Hematopoietic multipotent progenitor cell treated with erythropoietin and hydrocortisone succinate and interleukin-3 and kit ligand, for 6 days (in vitro differentiated cells): Measurements from ENCODE around the gene CLDN9.
A peak's percentile ranks its signal among the peaks of the same experiment; 100 is the strongest.

ENCODE experiments used
- DNase-seq: peaks from one replicate; pipeline ENCODE4 v3.0.0-alpha.2; 2015

CLDN9 gene

DNA sequence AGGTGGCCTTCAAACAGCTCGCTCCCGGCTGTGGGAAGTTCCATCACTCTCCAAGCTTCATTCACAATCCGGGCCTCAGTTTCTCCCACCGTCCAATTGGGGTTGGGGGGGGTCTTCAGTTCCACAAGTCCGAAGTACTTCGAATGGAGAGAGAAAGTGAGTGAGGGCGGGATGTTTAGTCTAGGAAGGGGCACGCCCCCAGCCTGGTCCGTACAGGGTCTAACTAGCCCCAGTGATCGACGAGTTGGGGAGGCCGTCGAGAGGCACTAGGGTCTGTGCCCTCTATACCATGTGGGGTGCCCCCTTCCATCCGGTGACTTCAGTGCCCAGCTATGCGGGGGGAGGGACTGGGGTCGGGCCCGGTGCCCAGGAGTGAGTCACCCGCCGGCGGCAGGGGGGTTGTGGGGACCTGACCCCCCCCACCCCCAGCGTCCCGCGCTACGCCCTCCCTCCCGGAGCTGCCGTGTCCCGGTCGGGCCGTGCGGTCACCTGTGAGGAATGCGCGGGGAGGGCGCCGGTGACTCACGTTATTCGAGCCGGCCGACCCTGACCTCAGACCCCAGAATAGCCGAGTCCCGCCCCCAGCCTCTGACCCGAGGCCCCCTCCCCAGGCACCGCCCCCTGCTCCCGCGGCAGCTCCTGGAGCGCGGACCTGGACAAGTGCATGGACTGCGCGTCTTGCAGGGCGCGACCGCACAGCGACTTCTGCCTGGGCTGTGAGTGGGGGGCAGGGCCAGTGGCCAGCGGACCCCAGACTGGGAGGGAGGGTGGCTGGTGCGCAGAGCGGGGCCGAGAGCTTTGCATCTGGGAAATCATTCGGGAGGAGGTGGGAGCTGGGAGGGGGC lies 8.1 kb downstream of the CLDN9 start:
- peak; percentile 61 for DNase-seq

GRCh38 chr16:3021449-3022207 lies 8.9 kb downstream of the CLDN9 start:
- peak; percentile 93 for DNase-seq

- DNase-seq = peak; percentile 86
Measured at GRCh38 chr16:3022208-3022683, 9.5 kb downstream of the CLDN9 start.

DNA sequence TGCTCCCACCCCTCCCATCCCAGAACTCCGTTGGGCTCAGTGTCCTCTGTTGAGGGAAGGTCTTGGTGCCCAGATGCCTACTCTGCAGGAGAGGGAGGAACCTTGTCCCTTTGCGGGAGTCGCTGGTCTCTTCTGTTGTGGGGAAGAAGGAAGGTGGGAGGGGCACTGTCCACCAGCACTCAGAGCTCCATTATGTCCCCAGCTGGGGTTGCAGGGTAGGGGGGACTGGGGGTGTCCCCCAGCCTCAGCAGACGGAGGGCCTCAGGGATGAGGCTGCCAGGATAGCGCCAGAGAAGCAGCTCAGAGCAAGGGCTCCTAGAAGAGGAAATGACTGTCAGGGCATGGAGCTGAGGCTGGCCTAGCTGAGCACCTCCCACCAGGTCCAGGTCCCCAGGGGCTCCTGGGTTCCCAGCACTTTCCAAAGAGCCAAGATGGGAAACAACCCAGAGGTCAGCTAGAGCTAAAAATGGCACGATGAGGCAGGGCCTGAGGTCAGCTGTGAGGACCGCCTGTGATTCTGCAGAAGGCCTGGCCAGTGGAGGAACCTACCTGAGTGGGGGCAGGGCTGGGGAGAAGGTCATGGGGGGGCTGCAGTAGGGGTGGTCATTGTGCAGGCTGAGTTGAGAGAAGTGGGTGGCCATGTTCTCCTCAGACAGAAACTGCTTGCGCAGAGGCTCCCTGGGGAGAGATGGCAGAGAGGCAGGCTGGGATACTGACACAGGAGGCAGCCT lies 10.1 kb downstream of the CLDN9 start:
- DNase-seq = no peak

GRCh38 chr16:3023415-3023668 lies 10.6 kb downstream of the CLDN9 start:
- peak; percentile 78 for DNase-seq

DNA sequence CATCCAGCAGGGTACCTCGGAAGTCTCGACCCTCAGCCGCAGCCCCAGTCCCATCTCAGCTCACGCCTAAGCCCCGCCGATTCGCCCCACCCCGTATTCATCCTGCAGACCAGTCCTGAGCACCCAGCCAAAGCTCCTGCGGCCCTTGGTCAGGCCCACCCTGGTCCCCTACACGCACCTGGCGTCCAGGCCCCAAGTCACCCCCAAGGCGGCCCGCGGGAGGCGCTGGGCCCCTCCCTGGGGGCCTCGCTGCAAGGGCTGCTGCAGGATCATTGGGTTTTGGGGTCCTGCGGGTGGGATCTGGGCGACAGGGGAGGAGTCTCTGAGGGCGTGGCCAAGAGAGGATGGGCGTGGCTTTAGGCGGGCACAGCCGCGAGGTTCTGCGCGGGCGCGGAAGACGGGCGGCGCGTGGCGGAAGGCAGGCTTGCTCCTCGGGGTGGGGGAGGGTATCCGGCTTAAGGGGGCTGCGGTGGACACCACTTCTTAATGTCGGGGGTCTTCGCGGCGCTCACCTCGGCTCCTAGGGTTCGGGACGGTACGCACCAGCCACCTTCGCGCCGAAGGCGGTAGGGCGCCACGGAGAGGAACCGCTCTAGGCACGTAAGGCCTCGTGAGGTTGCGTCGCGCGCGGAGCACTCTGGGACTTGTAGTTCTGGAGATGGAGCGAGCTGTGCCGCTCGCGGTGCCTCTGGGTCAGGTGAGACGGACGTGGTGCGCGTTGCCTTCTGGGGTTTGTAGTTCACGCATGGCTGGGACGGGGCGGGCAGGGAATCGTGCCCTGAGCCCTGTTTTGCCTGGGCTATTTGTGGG lies 11.2 kb downstream of the CLDN9 start, which contains the start of the genes HCFC1R1 and THOC6:
HCFC1R1 (minus strand) TSS at position 274 of the 810 bp plus-strand sequence; CDS start at position 273, 1 bp downstream.
THOC6 (plus strand) TSS at position 367 of the 810 bp plus-strand sequence; CDS start at position 659, 292 bp downstream.
- DNase-seq = peak; percentile 99

- no peak for DNase-seq
Measured at GRCh38 chr16:3025032-3026002, 12.6 kb downstream of the CLDN9 start.

DNA sequence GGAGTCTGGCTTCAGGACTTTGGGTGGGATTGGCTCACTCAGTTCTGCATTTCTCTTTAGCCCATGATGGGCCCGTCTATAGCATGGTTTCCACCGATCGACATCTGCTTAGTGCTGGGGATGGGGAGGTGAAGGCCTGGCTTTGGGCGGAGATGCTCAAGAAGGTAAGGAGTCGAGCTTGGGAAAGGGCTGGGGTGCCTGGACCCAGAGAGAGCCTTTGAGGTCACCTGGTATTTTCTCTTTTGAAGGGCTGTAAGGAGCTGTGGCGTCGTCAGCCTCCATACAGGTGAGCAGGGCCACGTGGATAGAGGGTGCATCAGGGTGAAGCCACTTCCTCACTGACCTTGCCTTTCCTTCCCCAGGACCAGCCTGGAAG lies 13.3 kb downstream of the CLDN9 start:
- no peak for DNase-seq

DNA sequence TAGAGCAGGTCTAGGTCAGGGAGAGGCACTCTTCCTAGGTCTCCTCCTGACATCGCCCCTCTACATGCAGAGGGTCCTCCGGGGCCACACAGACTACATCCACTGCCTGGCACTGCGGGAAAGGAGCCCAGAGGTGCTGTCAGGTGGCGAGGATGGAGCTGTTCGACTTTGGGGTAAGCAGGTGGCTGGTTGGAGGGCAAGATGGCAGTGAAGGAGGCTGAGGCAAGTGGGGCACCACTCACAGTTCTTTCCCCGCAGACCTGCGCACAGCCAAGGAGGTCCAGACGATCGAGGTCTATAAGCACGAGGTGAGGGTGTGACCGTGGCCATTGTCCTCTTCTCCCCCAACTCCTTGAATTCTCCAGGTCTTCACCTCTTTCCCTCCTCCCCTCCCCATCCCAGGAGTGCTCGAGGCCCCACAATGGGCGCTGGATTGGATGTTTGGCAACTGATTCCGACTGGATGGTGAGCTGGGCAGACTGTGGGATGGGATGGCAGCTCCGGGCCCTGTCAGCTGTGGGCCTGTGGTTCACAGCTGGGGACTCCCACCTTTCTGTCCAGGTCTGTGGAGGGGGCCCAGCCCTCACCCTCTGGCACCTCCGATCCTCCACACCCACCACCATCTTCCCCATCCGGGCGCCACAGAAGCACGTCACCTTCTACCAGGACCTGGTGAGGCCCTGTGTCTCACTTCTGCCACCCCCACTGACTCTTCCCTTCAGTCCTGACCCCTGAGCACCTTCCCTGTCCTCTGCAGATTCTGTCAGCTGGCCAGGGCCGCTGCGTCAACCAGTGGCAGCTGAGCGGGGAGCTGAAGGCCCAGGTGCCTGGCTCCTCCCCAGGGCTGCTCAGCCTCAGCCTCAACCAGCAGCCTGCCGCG lies 14.1 kb downstream of the CLDN9 start:
- no peak for DNase-seq

GRCh38 chr16:3027489-3027795 lies 14.7 kb downstream of the CLDN9 start:
- no peak for DNase-seq

DNA sequence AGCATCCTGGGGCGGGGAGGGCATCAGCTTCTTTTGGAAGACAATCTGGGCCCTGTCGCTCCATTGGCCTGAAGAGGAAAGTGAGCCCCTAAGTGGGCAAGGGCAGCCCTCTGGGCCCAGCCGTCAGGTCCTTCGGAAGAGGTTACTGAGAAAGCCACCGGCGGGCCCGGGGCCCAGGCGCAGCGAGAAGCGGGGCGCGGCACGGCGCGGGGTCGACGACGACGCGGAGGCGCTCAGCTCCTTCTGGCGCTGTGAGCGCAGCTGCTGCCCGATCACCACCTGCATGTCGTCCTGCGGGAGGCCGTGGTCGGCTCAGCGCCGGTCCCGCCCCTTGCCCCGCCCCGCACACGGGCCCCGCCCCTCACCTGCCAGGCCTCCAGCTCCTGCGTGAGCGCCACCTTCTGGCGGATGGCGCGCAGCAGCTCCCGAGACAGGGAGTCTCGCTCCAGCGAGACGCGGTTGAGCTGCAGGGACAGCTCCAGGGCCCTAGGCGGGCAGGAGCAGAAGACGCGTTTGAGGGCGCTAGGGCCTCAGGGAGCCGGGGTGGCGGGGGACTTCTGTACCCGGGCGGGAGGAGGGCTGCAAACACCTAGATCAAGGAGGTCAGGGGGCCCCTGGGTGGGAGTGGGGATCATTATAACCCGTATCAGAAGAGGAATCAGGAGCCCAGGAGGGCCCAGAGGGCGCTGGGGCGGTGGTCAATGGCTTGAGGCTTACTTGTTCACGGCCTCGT lies 15.4 kb downstream of the CLDN9 start:
- DNase-seq = peak; percentile 90

DNA sequence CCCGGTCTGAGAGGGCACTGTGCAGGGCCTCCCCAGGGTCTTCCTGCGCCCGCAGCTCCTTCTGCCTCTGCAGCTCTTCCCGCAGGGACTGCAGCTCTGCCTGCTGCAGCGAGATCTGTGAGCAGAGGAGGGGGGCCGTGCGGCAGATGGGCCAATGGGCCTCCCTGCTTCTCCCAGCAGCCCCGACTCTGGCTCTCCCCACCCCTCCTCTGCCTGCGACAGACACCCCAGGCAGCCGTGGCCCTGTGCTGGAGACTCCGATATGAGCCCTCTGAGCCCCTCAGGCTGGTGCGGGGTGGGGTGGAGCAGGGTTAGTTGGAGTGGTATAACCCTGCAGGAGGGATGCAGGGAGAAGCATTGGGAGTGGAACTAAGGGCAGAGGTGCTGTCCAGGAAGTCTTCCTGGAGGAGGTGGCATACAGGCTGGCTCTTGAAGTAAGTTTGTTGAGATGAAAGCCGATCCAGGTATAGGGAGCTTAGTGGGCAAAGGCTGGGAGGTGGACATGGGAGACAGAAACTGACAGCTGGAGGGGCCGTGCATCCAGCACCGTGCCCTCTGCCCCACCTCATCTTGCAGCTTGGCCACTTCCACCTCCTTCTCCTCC lies 16.1 kb downstream of the CLDN9 start:
- DNase-seq = no peak

GRCh38 chr16:3029491-3030221 lies 16.9 kb downstream of the CLDN9 start:
- peak; percentile 52 for DNase-seq

GRCh38 chr16:3030222-3031212 lies 17.8 kb downstream of the CLDN9 start:
- DNase-seq = no peak

- no peak for DNase-seq
Measured at GRCh38 chr16:3032624-3033023, 19.9 kb downstream of the CLDN9 start.

GRCh38 chr16:3035289-3035971 lies 22.7 kb downstream of the CLDN9 start:
- no peak for DNase-seq
